Colonic mucosa (tissue), 4 donors: Measurements from ENCODE around the gene MTUS2. TPM values are rescaled to one million over a fixed set of nuclear protein-coding genes. Genes with fewer than 3 reads are reported as not detected.

Experiments
- DNase-seq: peaks from one replicate; pipeline ENCODE4 v3.0.0-alpha.2; 2020
- H3K27ac ChIP-seq: fragments of 200-600 bp; one replicate; pipeline ENCODE4 v1.8.0; 2021
- H3K27me3 ChIP-seq: fragments of 200-600 bp; one replicate; pipeline ENCODE4 v1.8.0; 2021
- H3K36me3 ChIP-seq: fragments of 200-600 bp; one replicate; pipeline ENCODE4 v1.8.0; 2021
- H3K4me1 ChIP-seq: fragments of 200-600 bp; one replicate; pipeline ENCODE4 v1.8.0; 2021; ENCODE audit warnings: mild to moderate bottlenecking
- H3K4me3 ChIP-seq: fragments of 200-600 bp; one replicate; pipeline ENCODE4 v1.8.0; 2021
- H3K9ac ChIP-seq, 2 donors: one replicate each; pipeline ENCODE4 v1.7.0; 2013; ENCODE audit warnings: control low read depth in 2 of 2, low read depth in 2 of 2, low read length in 2 of 2
- H3K9me3 ChIP-seq: fragments of 200-600 bp; one replicate; pipeline ENCODE4 v1.8.0; 2021
- intact Hi-C: fragments of 100-400 bp; cut with DNase I; formaldehyde crosslinking; loops from one replicate; pipeline ENCODE4 v1.14.1; 2022
- total RNA-seq, 2 donors: library from RNA; stranded (reverse); fragmentation: NEBNext Ultra II Directional in 1 of 2; extraction: Animal tissue kit (Norgen Biotek cat#: 25700) in 1 of 2; gene quantifications; one replicate each; pipeline ENCODE4 v1.2.1, GENCODE V29; 2021
- TF ChIP-seq, protein P1 (sequence below): fragments of 200-600 bp; IDR thresholded peaks from one replicate; pipeline ENCODE4 v1.8.0; 2022; ENCODE audit warnings: antibody characterized with exemption, mild to moderate bottlenecking
- donor health status: healthy.
- donor health status: DM: no; HTN: no; CAD: no.
- donor health status: DM: no; HTN: no; CAD: no.

Gene MTUS2
- total RNA-seq, 2 donors from 2014 or later: 0.11 to 0.40 TPM

DNA sequence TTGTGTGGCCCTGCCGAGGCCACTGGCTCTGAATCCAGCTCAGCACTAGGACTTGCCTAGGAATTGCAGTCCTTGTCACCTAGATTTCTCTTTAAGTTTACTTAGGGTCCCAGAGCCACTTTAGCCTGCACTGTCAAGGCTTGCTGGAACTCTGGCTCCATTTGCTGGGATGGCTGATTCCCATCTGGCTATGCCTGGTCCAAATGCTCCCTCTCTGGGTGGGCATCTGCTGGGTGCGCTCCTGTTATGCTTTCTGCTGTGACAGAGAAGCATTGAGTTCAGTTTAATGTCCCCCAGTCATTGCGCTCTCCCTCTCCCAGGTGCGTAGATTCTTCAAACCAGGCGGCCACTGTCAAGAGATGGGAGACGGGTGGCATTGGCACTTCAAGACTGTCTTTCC lies 102.2 kb downstream of the MTUS2 start:
- DNase-seq: no peak
- TF ChIP-seq, protein P1, sequence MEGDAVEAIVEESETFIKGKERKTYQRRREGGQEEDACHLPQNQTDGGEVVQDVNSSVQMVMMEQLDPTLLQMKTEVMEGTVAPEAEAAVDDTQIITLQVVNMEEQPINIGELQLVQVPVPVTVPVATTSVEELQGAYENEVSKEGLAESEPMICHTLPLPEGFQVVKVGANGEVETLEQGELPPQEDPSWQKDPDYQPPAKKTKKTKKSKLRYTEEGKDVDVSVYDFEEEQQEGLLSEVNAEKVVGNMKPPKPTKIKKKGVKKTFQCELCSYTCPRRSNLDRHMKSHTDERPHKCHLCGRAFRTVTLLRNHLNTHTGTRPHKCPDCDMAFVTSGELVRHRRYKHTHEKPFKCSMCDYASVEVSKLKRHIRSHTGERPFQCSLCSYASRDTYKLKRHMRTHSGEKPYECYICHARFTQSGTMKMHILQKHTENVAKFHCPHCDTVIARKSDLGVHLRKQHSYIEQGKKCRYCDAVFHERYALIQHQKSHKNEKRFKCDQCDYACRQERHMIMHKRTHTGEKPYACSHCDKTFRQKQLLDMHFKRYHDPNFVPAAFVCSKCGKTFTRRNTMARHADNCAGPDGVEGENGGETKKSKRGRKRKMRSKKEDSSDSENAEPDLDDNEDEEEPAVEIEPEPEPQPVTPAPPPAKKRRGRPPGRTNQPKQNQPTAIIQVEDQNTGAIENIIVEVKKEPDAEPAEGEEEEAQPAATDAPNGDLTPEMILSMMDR: no peak
- H3K27me3 ChIP-seq: no peaks in the 10 kb centered on the region
- H3K4me3 ChIP-seq: no peak overlapping the region
- H3K9me3 ChIP-seq: no peaks in the 10 kb centered on the region
- H3K27ac ChIP-seq: no peak overlapping the region
- intact Hi-C loops: no loop called here
- H3K36me3 ChIP-seq: no peaks in the 10 kb centered on the region
- no peaks in the 10 kb centered on the region for H3K4me1 ChIP-seq
- H3K9ac ChIP-seq: no peak overlapping the region

DNA sequence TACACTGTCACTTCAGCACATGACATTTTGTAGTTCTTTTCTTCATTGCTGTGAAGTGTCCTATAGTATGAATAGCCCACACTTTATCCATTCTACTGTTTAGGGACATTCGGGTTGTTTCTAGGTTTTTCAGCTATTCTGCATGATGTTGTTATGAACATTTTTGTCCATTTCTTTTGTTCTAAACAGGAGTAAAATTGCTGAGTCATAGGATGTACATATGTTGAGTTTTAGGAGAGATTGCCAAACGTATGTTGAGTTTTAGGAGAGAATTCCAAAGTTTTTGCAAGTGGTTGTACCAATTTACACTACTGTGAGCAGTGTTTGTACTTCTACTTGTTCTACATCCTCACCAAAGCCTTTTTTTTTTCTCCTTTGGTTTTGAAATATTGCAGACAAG lies 115.0 kb downstream of the MTUS2 start:
- no peak for DNase-seq
- no peaks in the 10 kb centered on the region for H3K9me3 ChIP-seq
- intact Hi-C loops: no loop called here
- H3K27me3 ChIP-seq: no peaks in the 10 kb centered on the region
- H3K4me1 ChIP-seq: no peaks in the 10 kb centered on the region
- H3K27ac ChIP-seq: no peak overlapping the region
- TF ChIP-seq, protein P1: no peak
- H3K4me3 ChIP-seq: no peak overlapping the region
- H3K36me3 ChIP-seq: no peaks in the 10 kb centered on the region
- no peak overlapping the region for H3K9ac ChIP-seq

DNA sequence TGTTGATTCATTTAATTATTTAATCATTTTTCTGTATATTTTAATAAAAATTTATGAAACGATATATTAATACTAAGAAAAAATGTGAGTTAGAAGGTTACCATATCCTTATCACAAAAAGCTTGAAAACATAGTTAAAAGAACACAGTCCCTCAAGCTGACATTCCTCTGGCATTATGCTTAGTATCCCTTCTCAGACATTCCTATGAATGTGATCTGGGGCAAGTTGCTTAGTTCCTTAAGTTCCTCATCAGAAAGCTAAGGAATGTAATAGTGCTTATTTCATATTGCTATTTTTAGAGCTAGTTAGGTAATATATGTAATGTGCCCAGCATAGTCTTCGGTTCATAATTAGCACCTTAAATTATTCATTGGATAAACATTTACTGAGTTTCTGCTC lies 122.8 kb downstream of the MTUS2 start:
- Histone ChIP-seq H3K4me1 (no peaks in the 10 kb centered on the region), H3K4me3 (no peak overlapping the region), H3K9ac (no peak overlapping the region), H3K27ac (no peak overlapping the region), H3K27me3 (no peaks in the 10 kb centered on the region), H3K36me3 (no peaks in the 10 kb centered on the region), H3K9me3 (no peaks in the 10 kb centered on the region)
- DNase-seq: no peak
- TF ChIP-seq, protein P1: no peak
- intact Hi-C loops: no loop called here

DNA sequence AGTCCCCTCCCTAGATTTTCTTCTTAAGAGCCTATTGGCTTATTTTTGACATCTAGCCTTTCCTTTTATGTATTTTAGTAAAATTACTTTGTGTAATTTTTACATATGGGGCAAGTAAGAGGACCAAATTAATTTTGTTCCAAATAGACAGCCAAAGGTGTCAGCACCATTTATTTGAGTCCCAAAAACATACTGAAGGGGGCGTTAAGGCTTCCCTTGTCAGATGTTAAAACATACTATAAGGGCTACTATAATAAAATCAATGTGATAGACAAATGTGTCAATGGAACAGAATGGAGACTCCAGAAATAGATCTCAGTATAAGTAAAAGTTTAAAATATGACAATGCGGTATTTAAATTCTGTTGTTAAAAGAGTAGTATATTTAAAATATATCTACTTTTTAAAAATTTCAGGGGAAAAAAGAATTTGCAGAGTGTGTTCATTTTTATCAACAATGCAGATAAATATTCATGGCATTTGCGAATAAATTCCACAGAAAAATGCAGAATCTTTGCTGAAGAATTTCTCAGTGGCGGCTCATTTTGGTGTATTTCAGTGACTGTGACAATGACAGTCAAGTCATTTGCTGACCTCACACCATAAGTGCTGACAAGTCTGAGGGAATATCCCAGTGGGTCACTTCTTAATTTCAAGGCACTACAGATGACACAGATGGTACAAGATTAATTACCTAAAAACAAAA lies 133.7 kb downstream of the MTUS2 start:
- no peaks in the 10 kb centered on the region for H3K4me1 ChIP-seq
- peaks cover 2% of the 10 kb centered on the region for H3K9me3 ChIP-seq
- H3K36me3 ChIP-seq: no peaks in the 10 kb centered on the region
- no peak overlapping the region for H3K4me3 ChIP-seq
- no peak overlapping the region for H3K27ac ChIP-seq
- no peak for DNase-seq
- H3K9ac ChIP-seq: no peak overlapping the region
- H3K27me3 ChIP-seq: no peaks in the 10 kb centered on the region
- intact Hi-C loops: no loop called here
- TF ChIP-seq, protein P1: no peak

DNA sequence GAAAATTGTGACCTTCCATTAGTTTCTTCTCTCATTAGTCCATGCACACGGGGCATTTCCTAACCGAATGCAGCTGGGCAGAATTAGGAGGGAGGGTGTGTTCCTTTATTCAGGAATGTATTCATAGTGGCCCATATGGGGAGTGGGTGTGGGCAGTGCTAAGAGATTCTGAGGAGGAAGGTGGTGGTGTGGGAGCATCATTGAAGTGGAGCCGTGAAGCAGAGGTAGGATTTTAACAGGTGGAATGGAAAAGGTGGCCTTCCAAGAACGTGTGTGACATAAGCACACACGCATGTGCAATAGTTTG lies 134.2 kb downstream of the MTUS2 start:
- Histone ChIP-seq H3K27ac (no peak overlapping the region), H3K9me3 (peaks cover 2% of the 10 kb centered on the region), H3K4me1 (no peaks in the 10 kb centered on the region), H3K4me3 (no peak overlapping the region), H3K36me3 (no peaks in the 10 kb centered on the region), H3K27me3 (no peaks in the 10 kb centered on the region), H3K9ac (no peak overlapping the region)
- TF ChIP-seq, protein P1: no peak
- no peak for DNase-seq
- intact Hi-C loops: no loop called here
